ENCODE measurements around the gene ERN2. TPM values are rescaled to one million over a fixed set of nuclear protein-coding genes. Genes with fewer than 3 reads are reported as not detected.

ERN2 gene
- total and polyA plus RNA-seq, 2 of the 13 experiments (the other 11 are each of a cell fraction or from before 2014, with no cell fraction given): 2.2 to 3.5 TPM

DNA sequence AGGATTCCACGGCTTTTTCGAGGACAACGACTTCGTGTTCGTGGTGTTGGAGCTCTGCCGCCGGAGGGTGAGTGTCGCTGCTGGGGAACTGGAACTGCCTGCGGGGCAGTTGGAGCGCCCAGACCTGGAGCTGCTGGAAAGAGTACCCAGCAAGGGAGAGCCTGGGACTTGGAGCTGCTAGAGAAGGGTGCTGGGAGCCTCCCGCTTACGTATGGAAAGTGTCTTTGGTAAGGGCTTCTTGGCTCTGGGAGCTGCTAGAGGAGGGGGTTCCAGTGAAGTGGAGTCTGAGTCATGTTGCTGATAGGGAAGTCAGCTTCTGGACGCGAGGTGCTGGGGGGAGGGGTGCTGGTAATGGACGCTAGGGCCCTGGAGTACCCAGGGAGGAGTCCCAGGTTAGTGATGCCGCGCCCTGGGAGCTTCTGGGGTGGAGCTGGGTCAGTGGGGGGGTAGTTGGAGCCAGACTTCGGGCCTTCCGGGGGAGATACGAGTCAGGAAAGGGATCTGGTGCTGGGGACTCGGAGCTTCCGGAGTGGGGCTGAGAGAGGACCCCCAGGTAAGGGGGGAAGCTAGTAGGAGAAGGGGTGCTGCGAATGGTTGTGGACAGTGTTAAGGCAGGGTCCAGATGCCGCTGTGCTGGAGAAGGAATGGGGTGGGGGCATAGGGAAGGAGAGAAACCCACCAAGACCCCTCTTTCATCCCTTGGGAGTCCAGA is 33.6 kb downstream of the ERN2 start (continued):
- TF ChIP-seq, protein P1, sequence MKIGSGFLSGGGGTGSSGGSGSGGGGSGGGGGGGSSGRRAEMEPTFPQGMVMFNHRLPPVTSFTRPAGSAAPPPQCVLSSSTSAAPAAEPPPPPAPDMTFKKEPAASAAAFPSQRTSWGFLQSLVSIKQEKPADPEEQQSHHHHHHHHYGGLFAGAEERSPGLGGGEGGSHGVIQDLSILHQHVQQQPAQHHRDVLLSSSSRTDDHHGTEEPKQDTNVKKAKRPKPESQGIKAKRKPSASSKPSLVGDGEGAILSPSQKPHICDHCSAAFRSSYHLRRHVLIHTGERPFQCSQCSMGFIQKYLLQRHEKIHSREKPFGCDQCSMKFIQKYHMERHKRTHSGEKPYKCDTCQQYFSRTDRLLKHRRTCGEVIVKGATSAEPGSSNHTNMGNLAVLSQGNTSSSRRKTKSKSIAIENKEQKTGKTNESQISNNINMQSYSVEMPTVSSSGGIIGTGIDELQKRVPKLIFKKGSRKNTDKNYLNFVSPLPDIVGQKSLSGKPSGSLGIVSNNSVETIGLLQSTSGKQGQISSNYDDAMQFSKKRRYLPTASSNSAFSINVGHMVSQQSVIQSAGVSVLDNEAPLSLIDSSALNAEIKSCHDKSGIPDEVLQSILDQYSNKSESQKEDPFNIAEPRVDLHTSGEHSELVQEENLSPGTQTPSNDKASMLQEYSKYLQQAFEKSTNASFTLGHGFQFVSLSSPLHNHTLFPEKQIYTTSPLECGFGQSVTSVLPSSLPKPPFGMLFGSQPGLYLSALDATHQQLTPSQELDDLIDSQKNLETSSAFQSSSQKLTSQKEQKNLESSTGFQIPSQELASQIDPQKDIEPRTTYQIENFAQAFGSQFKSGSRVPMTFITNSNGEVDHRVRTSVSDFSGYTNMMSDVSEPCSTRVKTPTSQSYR (CRISPR knock-in tag; IDR thresholded peaks at IDR 0.05; ENCODE audit: borderline replicate concordance): peak; percentile 83
- TF ChIP-seq AGO2 (optimal IDR thresholded peaks at IDR 0.05; ENCODE audit: low read depth, low read length): peak; percentile 58
- TF ChIP-seq, protein P2, sequence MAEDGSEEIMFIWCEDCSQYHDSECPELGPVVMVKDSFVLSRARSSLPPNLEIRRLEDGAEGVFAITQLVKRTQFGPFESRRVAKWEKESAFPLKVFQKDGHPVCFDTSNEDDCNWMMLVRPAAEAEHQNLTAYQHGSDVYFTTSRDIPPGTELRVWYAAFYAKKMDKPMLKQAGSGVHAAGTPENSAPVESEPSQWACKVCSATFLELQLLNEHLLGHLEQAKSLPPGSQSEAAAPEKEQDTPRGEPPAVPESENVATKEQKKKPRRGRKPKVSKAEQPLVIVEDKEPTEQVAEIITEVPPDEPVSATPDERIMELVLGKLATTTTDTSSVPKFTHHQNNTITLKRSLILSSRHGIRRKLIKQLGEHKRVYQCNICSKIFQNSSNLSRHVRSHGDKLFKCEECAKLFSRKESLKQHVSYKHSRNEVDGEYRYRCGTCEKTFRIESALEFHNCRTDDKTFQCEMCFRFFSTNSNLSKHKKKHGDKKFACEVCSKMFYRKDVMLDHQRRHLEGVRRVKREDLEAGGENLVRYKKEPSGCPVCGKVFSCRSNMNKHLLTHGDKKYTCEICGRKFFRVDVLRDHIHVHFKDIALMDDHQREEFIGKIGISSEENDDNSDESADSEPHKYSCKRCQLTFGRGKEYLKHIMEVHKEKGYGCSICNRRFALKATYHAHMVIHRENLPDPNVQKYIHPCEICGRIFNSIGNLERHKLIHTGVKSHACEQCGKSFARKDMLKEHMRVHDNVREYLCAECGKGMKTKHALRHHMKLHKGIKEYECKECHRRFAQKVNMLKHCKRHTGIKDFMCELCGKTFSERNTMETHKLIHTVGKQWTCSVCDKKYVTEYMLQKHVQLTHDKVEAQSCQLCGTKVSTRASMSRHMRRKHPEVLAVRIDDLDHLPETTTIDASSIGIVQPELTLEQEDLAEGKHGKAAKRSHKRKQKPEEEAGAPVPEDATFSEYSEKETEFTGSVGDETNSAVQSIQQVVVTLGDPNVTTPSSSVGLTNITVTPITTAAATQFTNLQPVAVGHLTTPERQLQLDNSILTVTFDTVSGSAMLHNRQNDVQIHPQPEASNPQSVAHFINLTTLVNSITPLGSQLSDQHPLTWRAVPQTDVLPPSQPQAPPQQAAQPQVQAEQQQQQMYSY (CRISPR knock-in tag; IDR thresholded peaks at IDR 0.05): peak; percentile 80
- no peak for TF ChIP-seq KMT2B (CRISPR knock-in tag; IDR thresholded peaks at IDR 0.05)
- no peak for TF ChIP-seq FOXA1 (IDR thresholded peaks at IDR 0.05)
- no peak for TF ChIP-seq FOXA1 (CRISPR knock-in tag; IDR thresholded peaks at IDR 0.05)
- no peak; the same call in 1 of the 2 replicates for TF ChIP-seq ZNF546 (CRISPR knock-in tag; conservative IDR thresholded peaks at IDR 0.05)
- no peak for TF ChIP-seq RFXANK (CRISPR knock-in tag; IDR thresholded peaks at IDR 0.05)
- TF ChIP-seq, protein P3, sequence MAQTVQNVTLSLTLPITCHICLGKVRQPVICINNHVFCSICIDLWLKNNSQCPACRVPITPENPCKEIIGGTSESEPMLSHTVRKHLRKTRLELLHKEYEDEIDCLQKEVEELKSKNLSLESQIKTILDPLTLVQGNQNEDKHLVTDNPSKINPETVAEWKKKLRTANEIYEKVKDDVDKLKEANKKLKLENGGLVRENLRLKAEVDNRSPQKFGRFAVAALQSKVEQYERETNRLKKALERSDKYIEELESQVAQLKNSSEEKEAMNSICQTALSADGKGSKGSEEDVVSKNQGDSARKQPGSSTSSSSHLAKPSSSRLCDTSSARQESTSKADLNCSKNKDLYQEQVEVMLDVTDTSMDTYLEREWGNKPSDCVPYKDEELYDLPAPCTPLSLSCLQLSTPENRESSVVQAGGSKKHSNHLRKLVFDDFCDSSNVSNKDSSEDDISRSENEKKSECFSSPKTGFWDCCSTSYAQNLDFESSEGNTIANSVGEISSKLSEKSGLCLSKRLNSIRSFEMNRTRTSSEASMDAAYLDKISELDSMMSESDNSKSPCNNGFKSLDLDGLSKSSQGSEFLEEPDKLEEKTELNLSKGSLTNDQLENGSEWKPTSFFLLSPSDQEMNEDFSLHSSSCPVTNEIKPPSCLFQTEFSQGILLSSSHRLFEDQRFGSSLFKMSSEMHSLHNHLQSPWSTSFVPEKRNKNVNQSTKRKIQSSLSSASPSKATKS (CRISPR knock-in tag; IDR thresholded peaks at IDR 0.05): no peak
- TF ChIP-seq RBAK (CRISPR knock-in tag; IDR thresholded peaks at IDR 0.05): no peak
- TF ChIP-seq, protein P4, sequence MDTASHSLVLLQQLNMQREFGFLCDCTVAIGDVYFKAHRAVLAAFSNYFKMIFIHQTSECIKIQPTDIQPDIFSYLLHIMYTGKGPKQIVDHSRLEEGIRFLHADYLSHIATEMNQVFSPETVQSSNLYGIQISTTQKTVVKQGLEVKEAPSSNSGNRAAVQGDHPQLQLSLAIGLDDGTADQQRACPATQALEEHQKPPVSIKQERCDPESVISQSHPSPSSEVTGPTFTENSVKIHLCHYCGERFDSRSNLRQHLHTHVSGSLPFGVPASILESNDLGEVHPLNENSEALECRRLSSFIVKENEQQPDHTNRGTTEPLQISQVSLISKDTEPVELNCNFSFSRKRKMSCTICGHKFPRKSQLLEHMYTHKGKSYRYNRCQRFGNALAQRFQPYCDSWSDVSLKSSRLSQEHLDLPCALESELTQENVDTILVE (CRISPR knock-in tag; IDR thresholded peaks at IDR 0.05): no peak
- TF ChIP-seq HNRNPH1 (optimal IDR thresholded peaks at IDR 0.05; ENCODE audit: low read depth, low read length): no peak
- no peak for TF ChIP-seq CENPT (CRISPR knock-in tag; IDR thresholded peaks at IDR 0.05; ENCODE audit: low read depth)
- no peak for TF ChIP-seq CEBPB (IDR thresholded peaks at IDR 0.05; ENCODE audit: borderline replicate concordance, low read depth, low read length)
- no peak for TF ChIP-seq ZNF570 (CRISPR knock-in tag; IDR thresholded peaks at IDR 0.05; ENCODE audit: borderline replicate concordance)
- TF ChIP-seq ZNF44 (CRISPR knock-in tag; IDR thresholded peaks at IDR 0.05): no peak
- TF ChIP-seq IKZF1 (IDR thresholded peaks at IDR 0.05): no peak
- TF ChIP-seq ZNF230 (CRISPR knock-in tag; IDR thresholded peaks at IDR 0.05): no peak
- TF ChIP-seq PTBP1 (IDR thresholded peaks at IDR 0.05; ENCODE audit: low read depth, low read length, poor library complexity, severe bottlenecking): peak; percentile 2

Measured in HepG2 (cell line).